Tibial artery (tissue), 4 donors: Measurements from ENCODE around the gene PPP2R2C.

Source experiments
- DNase-seq, 2 donors: peaks; one replicate each; pipeline ENCODE4 v3.0.0-alpha.2; 2019
- H3K27ac ChIP-seq, 2 donors: fragments of 200-600 bp; sonication (generic) in 1 of 2; 1 replicate in 1 of 2; 2 replicates in 1 of 2; pipeline ENCODE4 v1.5.1; 2018 to 2019; ENCODE audit warnings: mild to moderate bottlenecking in 1 of 2
- H3K27me3 ChIP-seq, 2 donors: fragments of 200-600 bp; sonication (generic) in 1 of 2; one replicate each; pipeline versions ENCODE4 v1.5.1 to v1.6.0; 2016 to 2019
- H3K36me3 ChIP-seq, 3 donors: fragments of 200-600 bp; sonication (generic) in 2 of 3; one replicate each; pipeline ENCODE4 v1.5.1; 2016 to 2019; ENCODE audit warnings: mild to moderate bottlenecking in 2 of 3
- H3K4me1 ChIP-seq, 4 donors: fragments of 200-600 bp; sonication (generic) in 2 of 4; 1 replicate in 3 of 4; 2 replicates in 1 of 4; pipeline ENCODE4 v1.5.1; 2016 to 2019
- H3K4me3 ChIP-seq, 2 donors: fragments of 200-600 bp; sonication (generic) in 1 of 2; 1 replicate in 1 of 2; 2 replicates in 1 of 2; pipeline ENCODE4 v1.5.1; 2018 to 2019; ENCODE audit warnings: mild to moderate bottlenecking in 2 of 2
- H3K9me3 ChIP-seq, 3 donors: fragments of 200-600 bp; sonication (generic) in 1 of 3; one replicate each; pipeline ENCODE4 v1.5.1; 2016 to 2019
- CTCF ChIP-seq, 2 experiments: fragments of 200-600 bp in 1 of 2; fragments of 450-650 bp in 1 of 2; IDR thresholded peaks; one replicate each; pipeline ENCODE4 v1.5.1; 2017 to 2019; ENCODE audit warnings: antibody characterized with exemption in 2 of 2, mild to moderate bottlenecking in 1 of 2, moderate library complexity in 1 of 2
- intact Hi-C: fragments of 100-400 bp; cut with DNase I; formaldehyde crosslinking; loops from one replicate; pipeline ENCODE4 v1.15.0; 2023; ENCODE audit warnings: low total_unique reads

PPP2R2C gene

GRCh38 chr4:6449746-6450369 lies 22.6 kb downstream of the PPP2R2C start:
- H3K9me3 ChIP-seq = no peaks in the 10 kb centered on the region
- intact Hi-C loops = no loop called here
- H3K27me3 ChIP-seq = peaks cover 0 to 62% of the 10 kb centered on the region in 2 donors
- H3K4me1 ChIP-seq = peaks cover 0 to 12% (median 9%) of the 10 kb centered on the region in 4 donors
- no peak for DNase-seq
- no peak for TF ChIP-seq CTCF (IDR thresholded peaks at IDR 0.05)
- no peak overlapping the region for H3K4me3 ChIP-seq
- H3K36me3 ChIP-seq = no peaks in the 10 kb centered on the region
- H3K27ac ChIP-seq = no peak overlapping the region

GRCh38 chr4:6449335-6449734 lies 23.1 kb downstream of the PPP2R2C start:
- TF ChIP-seq CTCF (IDR thresholded peaks at IDR 0.05) = no peak
- no peak overlapping the region for H3K4me3 ChIP-seq
- no peak overlapping the region for H3K27ac ChIP-seq
- H3K4me1 ChIP-seq = peaks cover 0 to 12% (median 9%) of the 10 kb centered on the region in 4 donors
- no peaks in the 10 kb centered on the region for H3K36me3 ChIP-seq
- peaks cover 0 to 67% of the 10 kb centered on the region in 2 donors for H3K27me3 ChIP-seq
- H3K9me3 ChIP-seq = no peaks in the 10 kb centered on the region
- DNase-seq = no peak
- intact Hi-C loops = no loop called here

GRCh38 chr4:6448476-6449170 lies 23.8 kb downstream of the PPP2R2C start:
- no peak for TF ChIP-seq CTCF (IDR thresholded peaks at IDR 0.05)
- Histone ChIP-seq H3K9me3 (no peaks in the 10 kb centered on the region), H3K36me3 (no peaks in the 10 kb centered on the region), H3K4me1 (peaks cover 0 to 12% (median 9%) of the 10 kb centered on the region in 4 donors), H3K27ac (no peak overlapping the region), H3K27me3 (peaks cover 0 to 74% of the 10 kb centered on the region in 2 donors), H3K4me3 (no peak overlapping the region)
- intact Hi-C loops = no loop called here
- no peak for DNase-seq

- H3K4me1 ChIP-seq = peaks cover 0 to 12% (median 9%) of the 10 kb centered on the region in 4 donors
- no peaks in the 10 kb centered on the region for H3K36me3 ChIP-seq
- DNase-seq = no peak
- no peak for TF ChIP-seq CTCF (IDR thresholded peaks at IDR 0.05)
- peaks cover 0 to 75% of the 10 kb centered on the region in 2 donors for H3K27me3 ChIP-seq
- no peak overlapping the region for H3K4me3 ChIP-seq
- intact Hi-C loops = no loop called here
- H3K27ac ChIP-seq = no peak overlapping the region
- H3K9me3 ChIP-seq = no peaks in the 10 kb centered on the region
Measured at GRCh38 chr4:6447672-6448171, 24.7 kb downstream of the PPP2R2C start.

GRCh38 chr4:6446538-6447451 lies 25.6 kb downstream of the PPP2R2C start:
- no peak for DNase-seq
- Histone ChIP-seq H3K27ac (no peak overlapping the region), H3K9me3 (no peaks in the 10 kb centered on the region), H3K36me3 (no peaks in the 10 kb centered on the region), H3K4me1 (peaks cover 0 to 12% (median 9%) of the 10 kb centered on the region in 4 donors), H3K27me3 (peaks cover 0 to 75% of the 10 kb centered on the region in 2 donors), H3K4me3 (no peak overlapping the region)
- intact Hi-C loops = no loop called here
- no peak for TF ChIP-seq CTCF (IDR thresholded peaks at IDR 0.05)
